ENCODE results near the gene KANSL2. TPM values are rescaled to one million over a fixed set of nuclear protein-coding genes. Genes with fewer than 3 reads are reported as not detected.
A peak's percentile ranks its signal among the peaks of the same experiment; 100 is the strongest.
"Not testable (repeated sequence)": the region's sequence is repeated elsewhere in the genome, so short reads cannot be mapped to it uniquely, and the experiment has no call there.

The KANSL2 gene
- polyA plus RNA-seq, 1 donor: 32.6 TPM

DNA sequence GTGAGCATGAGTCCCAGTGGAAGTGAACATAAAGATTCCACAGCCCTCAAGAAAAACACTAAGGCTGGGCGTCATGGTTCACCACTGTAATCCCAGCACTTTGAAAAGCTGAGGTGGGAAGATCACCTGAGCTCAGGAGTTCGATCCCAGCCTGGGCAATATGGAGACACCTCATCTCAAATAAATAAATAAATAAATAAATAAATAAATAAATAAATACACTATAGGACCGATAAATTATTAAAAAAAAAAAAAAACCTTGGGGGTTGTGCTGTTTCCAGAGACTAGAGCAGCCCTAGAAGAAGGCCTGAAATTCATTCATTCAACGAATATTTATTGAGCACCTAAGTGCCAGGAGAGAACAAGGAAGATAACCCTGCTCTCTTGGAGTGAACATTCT, 1.5 kb upstream of the KANSL2 start:
- no peak for DNase-seq (ENCODE audit: low read depth)

DNA sequence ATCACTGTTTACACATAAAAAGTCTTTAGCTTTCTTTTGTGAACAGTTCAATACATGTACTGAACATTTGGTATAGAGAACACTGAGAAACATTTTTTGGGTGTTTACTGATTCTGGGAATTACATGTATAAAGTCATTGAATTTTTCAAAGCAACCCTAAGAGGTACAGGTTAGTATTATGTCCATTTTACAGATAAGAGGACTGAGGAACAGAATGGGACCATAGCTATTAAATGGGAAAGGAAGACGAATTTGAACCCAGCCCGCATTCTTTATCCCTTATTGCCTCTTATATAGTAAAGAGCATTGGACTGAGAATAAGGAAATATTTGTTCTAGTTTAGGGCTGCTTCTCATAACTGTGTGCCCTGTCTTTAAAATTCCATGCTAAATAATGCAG, 889 bp upstream of the KANSL2 start:
- no peak for DNase-seq (ENCODE audit: low read depth)

DNA sequence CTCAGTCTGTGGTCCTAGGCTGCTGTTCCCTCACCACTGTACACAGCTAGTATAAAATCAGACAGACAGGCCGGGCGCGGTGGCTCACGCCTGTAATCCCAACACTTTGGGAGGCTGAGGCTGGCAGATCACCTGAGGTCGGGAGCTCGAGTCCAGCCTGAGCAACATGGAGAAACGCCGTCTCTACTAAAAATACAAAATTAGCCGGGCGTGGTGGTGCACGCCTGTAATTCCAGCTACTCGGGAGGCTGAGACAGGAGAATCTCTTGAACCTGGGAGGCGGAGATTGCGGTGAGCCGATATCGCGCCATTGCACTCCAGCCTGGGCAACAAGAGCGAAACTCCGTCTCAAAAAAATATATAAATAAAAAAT, 481 bp upstream of the KANSL2 start:
- not testable (repeated sequence) for DNase-seq (ENCODE audit: low read depth)

GRCh38 chr12:48681399-48681709, 684 bp downstream of the KANSL2 start:
- DNase-seq (ENCODE audit: low read depth): no peak

DNA sequence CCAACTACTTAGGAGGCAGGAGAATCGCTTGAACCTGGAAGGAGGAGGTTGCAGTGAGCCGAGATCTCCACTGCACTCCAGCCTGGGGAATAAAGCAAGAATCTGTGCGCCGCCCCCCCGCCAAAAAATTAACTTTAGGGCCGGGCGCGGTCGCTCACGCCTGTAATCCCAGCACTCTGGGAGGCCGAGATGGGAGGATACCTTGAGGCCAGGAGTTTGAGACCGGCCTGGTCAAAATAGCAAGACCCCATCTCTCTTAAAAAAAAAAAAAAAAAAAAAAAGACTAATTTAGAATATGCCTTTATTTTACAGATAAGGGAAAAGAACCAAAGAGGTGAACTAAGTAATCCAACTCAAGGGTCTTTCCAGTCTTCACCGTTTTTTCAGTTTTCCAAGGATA, 1.2 kb downstream of the KANSL2 start:
- DNase-seq (ENCODE audit: low read depth): no peak

DNA sequence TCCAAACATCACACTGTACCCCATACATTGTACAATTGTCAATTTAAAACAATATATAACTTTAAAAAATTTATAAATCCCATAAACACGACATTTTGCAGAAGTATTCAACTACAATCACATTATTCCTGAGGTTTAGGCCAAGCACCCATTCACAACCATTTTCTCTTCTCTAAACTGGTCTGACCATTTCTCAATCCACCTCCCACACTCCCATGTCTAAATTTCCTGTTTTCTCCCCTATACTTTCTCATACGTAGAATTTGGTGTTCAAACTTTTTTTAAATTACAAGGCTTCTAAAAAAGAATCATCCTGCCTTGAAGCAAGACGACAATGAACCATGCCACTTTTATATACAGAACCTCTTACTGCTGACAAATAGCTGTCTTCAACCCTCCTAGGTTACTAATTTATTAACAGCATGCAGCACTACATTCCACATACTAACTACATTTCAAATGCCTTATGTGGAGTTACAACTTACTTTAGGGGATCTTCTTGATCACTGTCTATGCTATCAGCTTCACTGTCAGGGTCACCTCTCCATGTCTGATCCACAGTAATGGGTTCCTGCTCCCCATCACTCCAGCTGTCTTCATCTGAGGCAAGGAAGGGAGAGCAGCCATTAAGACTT, 3.4 kb downstream of the KANSL2 start:
- no peak for DNase-seq (ENCODE audit: low read depth)

- DNase-seq (ENCODE audit: low read depth): no peak
These were observed 10.7 kb downstream of the KANSL2 start for GRCh38 chr12:48671231-48671856.

DNA sequence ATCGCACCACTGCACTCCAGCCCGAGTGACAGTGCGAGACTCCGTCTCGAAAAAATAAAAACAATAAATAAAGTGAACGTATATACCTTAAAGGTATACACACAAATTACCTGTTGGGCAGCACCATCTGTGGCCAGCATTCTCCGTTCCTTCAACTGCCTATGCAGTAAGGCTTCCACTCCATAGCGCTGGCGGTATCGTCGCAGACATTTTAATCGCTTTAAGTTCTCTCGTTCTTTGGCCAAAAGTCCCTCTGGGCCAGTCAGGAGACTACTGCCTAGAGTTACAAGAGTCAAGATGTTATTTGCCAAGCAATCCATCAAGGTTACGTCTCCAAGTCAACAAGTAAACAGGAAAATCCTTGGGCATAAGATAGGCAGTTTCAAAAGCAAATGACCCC, 13.0 kb downstream of the KANSL2 start:
- no peak for DNase-seq (ENCODE audit: low read depth)

GRCh38 chr12:48659863-48660262, 22.2 kb downstream of the KANSL2 start:
- DNase-seq (ENCODE audit: low read depth): no peak

DNA sequence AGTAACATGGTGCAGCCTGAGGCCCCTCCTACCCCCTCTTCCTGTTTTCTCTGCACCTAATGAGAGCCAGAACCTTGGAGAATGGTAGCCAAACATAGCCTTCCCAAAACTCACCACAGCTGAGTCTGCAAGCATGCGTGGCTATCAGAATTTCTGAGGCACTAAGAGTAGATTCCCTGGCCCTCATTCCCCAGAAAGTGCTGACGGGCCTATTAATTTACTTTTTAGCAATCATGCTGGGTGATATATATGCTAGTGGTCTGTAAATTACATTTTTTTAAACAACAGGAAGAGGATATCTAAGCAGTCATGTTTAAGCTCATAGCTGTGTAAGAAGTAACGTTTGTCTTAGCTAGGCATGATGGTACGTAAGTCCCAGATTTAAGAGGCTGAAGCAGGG, 30.4 kb downstream of the KANSL2 start:
- no peak for DNase-seq (ENCODE audit: low read depth)

DNA sequence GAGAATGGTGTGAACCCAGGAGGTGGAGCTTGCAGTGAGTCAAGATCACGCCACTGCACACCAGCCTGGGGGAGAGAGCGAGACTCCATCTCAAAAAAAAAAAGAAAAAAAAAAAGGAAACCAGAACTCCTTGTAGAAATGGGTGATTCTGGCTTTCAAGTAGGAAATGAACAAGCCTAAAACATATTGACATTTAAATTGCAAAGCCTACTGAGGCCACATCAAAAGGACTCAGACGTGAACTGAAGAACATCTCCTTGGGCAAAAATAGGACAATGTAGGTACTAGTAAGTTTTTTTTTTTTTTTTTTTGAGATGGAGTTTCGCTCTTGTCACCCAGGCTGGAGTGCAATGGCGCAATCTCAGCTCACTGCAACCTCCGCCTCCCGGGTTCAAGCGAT, 36.7 kb downstream of the KANSL2 start:
- not testable (repeated sequence) for DNase-seq (ENCODE audit: low read depth)

GRCh38 chr12:48643011-48643410, 39.0 kb downstream of the KANSL2 start:
- no peak for DNase-seq (ENCODE audit: low read depth)

- DNase-seq (ENCODE audit: low read depth): not testable (repeated sequence)
These were observed 40.1 kb downstream of the KANSL2 start for GRCh38 chr12:48641752-48642555.

DNA sequence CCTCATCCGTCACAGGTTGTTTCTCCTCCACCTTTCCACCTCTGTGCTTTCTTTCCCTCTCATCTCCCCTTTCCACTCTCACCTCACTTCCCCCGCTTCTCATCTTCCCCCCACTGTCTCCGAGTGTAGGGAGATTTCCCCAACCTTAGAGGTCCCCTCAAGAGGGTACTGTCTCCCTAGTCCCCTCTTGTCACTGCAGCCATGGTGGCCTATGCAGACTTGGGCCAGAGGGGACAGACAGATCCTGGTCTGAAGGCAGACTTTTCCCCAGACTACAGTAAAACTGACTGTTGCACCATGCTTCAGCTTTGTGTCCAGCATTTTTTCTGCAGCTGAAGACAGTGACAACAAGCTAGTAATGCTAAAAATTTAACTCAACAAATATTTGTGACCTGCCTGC, 41.2 kb downstream of the KANSL2 start:
- no peak for DNase-seq (ENCODE audit: low read depth)

DNA sequence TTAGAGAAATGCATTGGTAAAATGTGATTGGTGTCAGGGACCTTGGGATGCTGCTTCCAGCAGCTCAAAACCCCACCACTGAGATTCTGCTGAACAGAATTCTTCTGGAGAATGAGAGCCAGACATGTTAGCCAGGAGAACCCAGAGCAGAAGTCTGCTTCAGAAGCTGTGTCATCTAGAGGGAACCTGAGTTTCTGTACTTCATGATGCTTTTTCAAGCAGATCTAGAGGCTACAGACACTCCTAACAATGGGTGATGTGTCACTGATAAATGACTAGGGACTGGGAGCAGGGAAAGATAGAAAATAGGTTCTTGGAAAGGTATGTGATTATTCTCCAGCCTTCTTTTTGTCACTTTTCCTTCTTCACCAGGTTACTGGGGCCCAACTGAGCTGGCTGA, 41.6 kb downstream of the KANSL2 start:
- DNase-seq (ENCODE audit: low read depth): no peak

- no peak for DNase-seq (ENCODE audit: low read depth)
These were observed 51.0 kb downstream of the KANSL2 start for GRCh38 chr12:48631071-48631470.

DNA sequence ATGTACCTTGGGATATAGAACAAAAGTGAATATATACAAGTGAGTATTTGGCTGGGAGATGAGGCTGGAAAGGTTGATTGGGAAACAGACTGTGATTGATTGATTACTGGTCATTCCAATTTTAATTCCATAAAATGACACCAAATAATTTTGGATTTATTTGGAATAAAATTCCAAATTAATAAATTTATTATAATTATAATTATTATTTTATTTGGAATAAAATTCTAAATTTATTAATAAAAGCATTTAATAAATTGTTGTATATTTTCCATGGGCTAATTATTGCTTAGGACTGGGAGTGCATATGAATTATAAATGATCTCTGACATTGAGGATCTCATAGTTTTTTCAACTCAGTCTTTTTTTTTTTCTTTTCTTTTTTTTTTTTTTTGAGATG, 51.7 kb downstream of the KANSL2 start:
- no peak for DNase-seq (ENCODE audit: low read depth)

GRCh38 chr12:48629541-48629940, 52.5 kb downstream of the KANSL2 start:
- DNase-seq (ENCODE audit: low read depth): no peak

GRCh38 chr12:48627556-48627955, 54.5 kb downstream of the KANSL2 start:
- no peak for DNase-seq (ENCODE audit: low read depth)

- DNase-seq (ENCODE audit: low read depth): not testable (repeated sequence)
These were observed 59.0 kb downstream of the KANSL2 start for GRCh38 chr12:48622997-48623396.

DNA sequence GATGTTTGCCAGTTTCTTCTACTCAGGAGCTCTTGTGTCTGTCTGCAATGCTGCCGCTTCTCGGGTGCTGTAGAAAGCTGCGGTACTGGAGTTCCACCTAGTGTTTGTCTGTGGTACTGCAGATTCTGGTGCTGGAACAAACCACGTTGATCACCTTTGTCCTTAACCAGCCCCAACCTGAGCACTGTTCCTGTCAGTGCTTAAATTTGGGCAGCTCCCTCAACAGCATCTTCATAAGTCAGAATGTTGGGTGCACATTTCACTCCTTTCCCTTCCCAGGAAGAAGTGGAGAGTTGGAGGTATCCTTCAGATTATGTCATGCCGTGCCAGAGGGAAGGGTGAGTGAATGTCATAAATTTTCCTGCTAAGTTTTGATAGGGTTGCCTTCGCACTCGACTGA, 63.5 kb downstream of the KANSL2 start:
- DNase-seq (ENCODE audit: low read depth): peak; percentile 44

- no peak for DNase-seq (ENCODE audit: low read depth)
These were observed 66.4 kb downstream of the KANSL2 start for GRCh38 chr12:48615681-48616080.

- no peak for DNase-seq (ENCODE audit: low read depth)
These were observed 68.7 kb downstream of the KANSL2 start for GRCh38 chr12:48613321-48613720.

Data from forelimb muscle (tissue), 1 donor.